Heart left ventricle (tissue), 16 donors: ENCODE data around the gene MAML2. TPM values are rescaled to one million over a fixed set of nuclear protein-coding genes. Genes with fewer than 3 reads are reported as not detected.

Experiments used
- ATAC-seq, 4 donors: fragments of 200-7000 bp; cut with Tn5 transposase; one replicate each; pipeline ENCODE4 v1.9.1; 2020 to 2022; ENCODE audit warnings: moderate library complexity in 4 of 4, mild to moderate bottlenecking in 3 of 4, moderate number of reproducible peaks in 1 of 4
- DNase-seq, 5 donors: peaks; one replicate each; pipeline ENCODE4 v3.0.0-alpha.2; 2020
- H3K27ac ChIP-seq, 12 donors: fragments of 200-600 bp; sonication (generic) in 4 of 12; one replicate each; pipeline versions ENCODE4 v1.5.0 to v1.8.0; 2016 to 2022; ENCODE audit warnings: mild to moderate bottlenecking in 2 of 12
- H3K27me3 ChIP-seq, 9 donors: fragments of 200-600 bp; sonication (generic) in 2 of 9; one replicate each; pipeline versions ENCODE4 v1.5.1 to v1.8.0; 2016 to 2022; ENCODE audit warnings: mild to moderate bottlenecking in 3 of 9
- H3K36me3 ChIP-seq, 9 donors: fragments of 200-600 bp; sonication (generic) in 2 of 9; one replicate each; pipeline versions ENCODE4 v1.5.0 to v1.8.0; 2018 to 2022; ENCODE audit warnings: mild to moderate bottlenecking in 2 of 9
- H3K4me1 ChIP-seq, 12 donors: fragments of 200-600 bp; sonication (generic) in 4 of 12; one replicate each; pipeline versions ENCODE4 v1.5.0 to v1.8.0; 2016 to 2022; ENCODE audit warnings: mild to moderate bottlenecking in 3 of 12
- H3K4me3 ChIP-seq, 12 donors: fragments of 200-600 bp; sonication (generic) in 4 of 12; one replicate each; pipeline versions ENCODE4 v1.5.0 to v1.8.0; 2017 to 2022; ENCODE audit warnings: mild to moderate bottlenecking in 9 of 12, moderate library complexity in 4 of 12
- H3K9me3 ChIP-seq, 12 donors: fragments of 200-600 bp; sonication (generic) in 4 of 12; one replicate each; pipeline versions ENCODE4 v1.5.0 to v1.8.0; 2016 to 2022; ENCODE audit warnings: mild to moderate bottlenecking in 1 of 12
- CTCF ChIP-seq, 12 donors: fragments of 200-600 bp; sonication (generic) in 4 of 12; IDR thresholded peaks; one replicate each; pipeline versions ENCODE4 v1.5.0 to v1.8.0; 2018 to 2022; ENCODE audit warnings: antibody characterized with exemption in 12 of 12, mild to moderate bottlenecking in 5 of 12
- POLR2A ChIP-seq, 2 donors: fragments of 450-650 bp; IDR thresholded peaks; one replicate each; pipeline ENCODE4 v1.6.1; 2017; ENCODE audit warnings: antibody characterized with exemption in 2 of 2, mild to moderate bottlenecking in 2 of 2, moderate library complexity in 2 of 2
- WGBS, 4 donors: extraction: QIAGEN DNeasy Blood & Tissue Kit in 2 of 4; methylation state at CpG; one replicate each; pipeline versions ENCODE4 v1.1.5 to v1.1.7; 2013 to 2018; 5-methylcytosine and 5-hydroxymethylcytosine counted together
- intact Hi-C, 10 donors: fragments of 100-400 bp; cut with DNase I; formaldehyde crosslinking; loops; one replicate each; pipeline versions ENCODE4 v1.11.1 to v1.14.2; 2022
- polyA plus RNA-seq, 2 donors: library from polyadenylated mRNA; stranded (reverse); fragments of 200-250 nt; gene quantifications; one replicate each; pipeline ENCODE4 v1.2.3, GENCODE V29; 2013
- total RNA-seq, 9 donors: library from RNA; depleted of rRNA in 2 of 9; stranded (reverse); fragments of >200 nt in 2 of 9; fragmentation: NEBNext Ultra II Directional in 3 of 9; extraction: Animal tissue kit (Norgen Biotek cat#: 25700) in 3 of 9; gene quantifications; one replicate each; pipeline versions ENCODE4 v1.1.0 to v1.2.4, GENCODE V29; 2016 to 2023
- donor health status: ischemic (EF 13 %, LVEDD 7.1; RV severe dilation, severe dysfunction).
- donor health status: healthy with polysubstance abuse.
- donor health status: DM: no; HTN: yes; CAD: no.
- donor health status: DM: no; HTN: no; CAD: no.
- donor health status: ischemic (EF 25% LVEDD 6.9; RV normal size, moderate dysfunction).
- donor health status: ischemic (EF 25% LVEDD 5.7; RV mildly dilated, moderate dysfunction).
- donor health status: healthy.
- donor health status: DM: yes; HTN: yes; CAD: no.
- donor health status: ischemic (EF 35%, LVEDD 5.7; RV mildly dilated, moderate dysfunction).
- donor health status: nonischemic (EF 11% LVEDD 7.7; RV severe dilation, severe dysfunction).
- donor health status: DM: yes; HTN: yes; CAD: no.
- donor health status: PGD.
- donor health status: ischemic (EF 29% LVEDD 5.4; RV normal size, mild dysfunction).
- donor health status: nonischemic (EF 23%, LVEDD 6.1; RV moderate dilation, normal function).

Gene MAML2
- total and polyA plus RNA-seq, 11 donors, result 1.3 to 10.8 (median 4.8) TPM

- Histone ChIP-seq H3K27ac (peak overlapping the region in 2 of 12 donors; percentile 22 to 48), H3K9me3 (no peaks in the 10 kb centered on the region), H3K36me3 (no peaks in the 10 kb centered on the region), H3K4me3 (no peak overlapping the region), H3K4me1 (peaks cover 0 to 60% (median 5%) of the 10 kb centered on the region in 12 donors), H3K27me3 (no peaks in the 10 kb centered on the region)
- WGBS, 4 donors, result 39 to 51% (median 43%) methylated on average over 2 of the region's 2 CpGs
- peak in 1 of 4 donors; percentile 45 for ATAC-seq
- no peak for DNase-seq
- intact Hi-C loops, result loop anchor here in 3 of 10 donors (2.0 to 10.0 kb wide), 3 partner anchors 172 to 290 kb away; partner anchors contain the start of gene MAML2 (in 2 of the 3)
- TF ChIP-seq POLR2A (IDR thresholded peaks at IDR 0.05) (no peak), CTCF (IDR thresholded peaks at IDR 0.05) (no peak)
These were observed 289.9 kb downstream of the MAML2 start for GRCh38 chr11:96052921-96053651.

- no peak for TF ChIP-seq CTCF (IDR thresholded peaks at IDR 0.05)
- TF ChIP-seq POLR2A (IDR thresholded peaks at IDR 0.05), result no peak
- no peak for ATAC-seq
- H3K4me1 ChIP-seq, result peaks cover 0 to 54% (median 5%) of the 10 kb centered on the region in 12 donors
- DNase-seq, result no peak
- no peaks in the 10 kb centered on the region for H3K36me3 ChIP-seq
- 76 to 94% (median 80%) methylated on average over 1 of the region's 1 CpG for WGBS, 4 donors
- no peak overlapping the region for H3K27ac ChIP-seq
- intact Hi-C loops, result loop anchor here in 3 of 10 donors (2.0 to 10.0 kb wide), 3 partner anchors 173 to 291 kb away; partner anchors contain the start of gene MAML2 (in 2 of the 3)
- H3K4me3 ChIP-seq, result no peak overlapping the region
- H3K9me3 ChIP-seq, result no peaks in the 10 kb centered on the region
- H3K27me3 ChIP-seq, result no peaks in the 10 kb centered on the region
These were observed 291.2 kb downstream of the MAML2 start for GRCh38 chr11:96051820-96052219.

GRCh38 chr11:96050435-96051182 lies 292.4 kb downstream of the MAML2 start:
- H3K4me3 ChIP-seq, result no peak overlapping the region
- intact Hi-C loops, result loop anchor here in 3 of 10 donors (10.0 kb wide), 2 partner anchors 174 to 216 kb away; no protein-coding TSS in a partner anchor
- no peaks in the 10 kb centered on the region for H3K9me3 ChIP-seq
- TF ChIP-seq CTCF (IDR thresholded peaks at IDR 0.05) (no peak), POLR2A (IDR thresholded peaks at IDR 0.05) (no peak)
- no peaks in the 10 kb centered on the region for H3K36me3 ChIP-seq
- no peak for ATAC-seq
- 63 to 100% (median 89%) methylated on average over 1 of the region's 1 CpG for WGBS, 4 donors
- DNase-seq, result no peak
- no peak overlapping the region for H3K27ac ChIP-seq
- H3K4me1 ChIP-seq, result peaks cover 0 to 56% (median 11%) of the 10 kb centered on the region in 12 donors
- no peaks in the 10 kb centered on the region for H3K27me3 ChIP-seq

- 84 to 93% (median 87%) methylated on average over 2 of the region's 2 CpGs for WGBS, 4 donors
- Histone ChIP-seq H3K4me1 (peaks cover 0 to 48% (median 11%) of the 10 kb centered on the region in 12 donors), H3K27ac (no peak overlapping the region), H3K9me3 (no peaks in the 10 kb centered on the region), H3K4me3 (no peak overlapping the region), H3K27me3 (no peaks in the 10 kb centered on the region), H3K36me3 (no peaks in the 10 kb centered on the region)
- intact Hi-C loops, result loop anchor here in 1 of 10 donors (10.0 kb wide), 1 partner anchor 205 kb away; no protein-coding TSS in a partner anchor
- no peak for TF ChIP-seq POLR2A (IDR thresholded peaks at IDR 0.05)
- ATAC-seq, result no peak
- DNase-seq, result no peak
These were observed 293.6 kb downstream of the MAML2 start for GRCh38 chr11:96049426-96049825.
